ENCODE measurements around the gene KBTBD13.

DNA sequence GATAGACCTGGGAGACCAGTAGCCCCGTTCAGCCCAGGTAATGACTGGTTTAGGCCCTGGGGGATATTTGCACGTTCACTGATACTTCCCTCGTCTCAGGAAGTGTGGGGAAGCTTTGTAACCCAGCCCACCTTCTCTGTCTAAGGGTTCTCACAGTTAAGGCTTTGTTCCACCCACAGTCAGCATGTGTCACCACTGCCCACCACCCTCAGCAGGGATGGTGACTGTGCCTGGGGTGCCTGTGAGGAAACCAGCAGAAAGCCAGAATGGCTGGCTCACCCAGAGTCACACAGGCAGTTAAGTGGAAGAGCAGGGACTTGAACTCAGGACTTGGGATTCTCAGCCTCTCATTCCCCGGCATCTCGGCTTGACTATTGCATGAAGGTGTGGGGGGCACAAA is 5.2 kb downstream of the KBTBD13 start:
- TF ChIP-seq, protein P1, sequence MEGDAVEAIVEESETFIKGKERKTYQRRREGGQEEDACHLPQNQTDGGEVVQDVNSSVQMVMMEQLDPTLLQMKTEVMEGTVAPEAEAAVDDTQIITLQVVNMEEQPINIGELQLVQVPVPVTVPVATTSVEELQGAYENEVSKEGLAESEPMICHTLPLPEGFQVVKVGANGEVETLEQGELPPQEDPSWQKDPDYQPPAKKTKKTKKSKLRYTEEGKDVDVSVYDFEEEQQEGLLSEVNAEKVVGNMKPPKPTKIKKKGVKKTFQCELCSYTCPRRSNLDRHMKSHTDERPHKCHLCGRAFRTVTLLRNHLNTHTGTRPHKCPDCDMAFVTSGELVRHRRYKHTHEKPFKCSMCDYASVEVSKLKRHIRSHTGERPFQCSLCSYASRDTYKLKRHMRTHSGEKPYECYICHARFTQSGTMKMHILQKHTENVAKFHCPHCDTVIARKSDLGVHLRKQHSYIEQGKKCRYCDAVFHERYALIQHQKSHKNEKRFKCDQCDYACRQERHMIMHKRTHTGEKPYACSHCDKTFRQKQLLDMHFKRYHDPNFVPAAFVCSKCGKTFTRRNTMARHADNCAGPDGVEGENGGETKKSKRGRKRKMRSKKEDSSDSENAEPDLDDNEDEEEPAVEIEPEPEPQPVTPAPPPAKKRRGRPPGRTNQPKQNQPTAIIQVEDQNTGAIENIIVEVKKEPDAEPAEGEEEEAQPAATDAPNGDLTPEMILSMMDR (IDR thresholded peaks at IDR 0.05) = no peak
- TF ChIP-seq POLR2A (IDR thresholded peaks at IDR 0.05) (no peak), POLR2AphosphoS5 (IDR thresholded peaks at IDR 0.05; ENCODE audit: insufficient read depth in 1 of 2, low read depth in 1 of 2) (no peak)
